ENCODE measurements around the gene LDLRAD4.

GRCh38 chr18:13493079-13493478, 274.5 kb downstream of the LDLRAD4 start:
- TF ChIP-seq POLR2A (IDR thresholded peaks at IDR 0.05; ENCODE audit: low read depth, low read length) (no peak), POLR2AphosphoS5 (IDR thresholded peaks at IDR 0.05; ENCODE audit: low read depth, low read length) (no peak), PAX5 (IDR thresholded peaks at IDR 0.05; ENCODE audit: insufficient read depth, low read length, severe bottlenecking) (no peak), SPI1 (IDR thresholded peaks at IDR 0.05; ENCODE audit: low read depth, low read length) (no peak), TAF1 (IDR thresholded peaks at IDR 0.05; ENCODE audit: low read depth, low read length) (no peak)

All from GM12891 (cell line).